ENCODE data around the gene ENG.

DNA sequence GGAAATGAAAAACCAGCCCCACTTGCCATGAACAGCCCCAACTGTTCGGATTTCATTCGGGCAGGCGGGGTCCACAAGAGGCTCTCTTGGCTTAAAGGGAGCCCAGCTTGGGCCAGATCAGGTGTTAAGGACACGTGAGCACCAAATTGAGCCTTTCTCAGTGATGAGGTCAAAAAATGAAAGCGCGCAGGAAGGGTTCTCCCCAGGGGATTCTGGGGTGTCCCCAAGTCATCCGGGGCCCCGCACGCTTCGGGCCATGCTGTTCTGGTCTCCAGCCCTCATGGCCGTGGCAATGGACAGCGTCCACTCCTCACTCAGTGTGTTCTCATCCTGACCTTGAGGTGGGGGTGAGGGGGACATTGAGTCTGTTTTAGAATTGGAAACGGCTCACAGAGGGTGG, 12.1 kb upstream of the ENG start:
- TF ChIP-seq, protein P1, sequence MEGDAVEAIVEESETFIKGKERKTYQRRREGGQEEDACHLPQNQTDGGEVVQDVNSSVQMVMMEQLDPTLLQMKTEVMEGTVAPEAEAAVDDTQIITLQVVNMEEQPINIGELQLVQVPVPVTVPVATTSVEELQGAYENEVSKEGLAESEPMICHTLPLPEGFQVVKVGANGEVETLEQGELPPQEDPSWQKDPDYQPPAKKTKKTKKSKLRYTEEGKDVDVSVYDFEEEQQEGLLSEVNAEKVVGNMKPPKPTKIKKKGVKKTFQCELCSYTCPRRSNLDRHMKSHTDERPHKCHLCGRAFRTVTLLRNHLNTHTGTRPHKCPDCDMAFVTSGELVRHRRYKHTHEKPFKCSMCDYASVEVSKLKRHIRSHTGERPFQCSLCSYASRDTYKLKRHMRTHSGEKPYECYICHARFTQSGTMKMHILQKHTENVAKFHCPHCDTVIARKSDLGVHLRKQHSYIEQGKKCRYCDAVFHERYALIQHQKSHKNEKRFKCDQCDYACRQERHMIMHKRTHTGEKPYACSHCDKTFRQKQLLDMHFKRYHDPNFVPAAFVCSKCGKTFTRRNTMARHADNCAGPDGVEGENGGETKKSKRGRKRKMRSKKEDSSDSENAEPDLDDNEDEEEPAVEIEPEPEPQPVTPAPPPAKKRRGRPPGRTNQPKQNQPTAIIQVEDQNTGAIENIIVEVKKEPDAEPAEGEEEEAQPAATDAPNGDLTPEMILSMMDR (IDR thresholded peaks at IDR 0.05) = no peak
- no peak for TF ChIP-seq POLR2A (IDR thresholded peaks at IDR 0.05)
